ENCODE data around the gene F3. TPM values are rescaled to one million over a fixed set of nuclear protein-coding genes. Genes with fewer than 3 reads are reported as not detected.

Gene F3
- polyA plus RNA-seq, 2 donors: 28.7 to 39.1 TPM

GRCh38 chr1:94543001-94543400 lies 1.4 kb upstream of the F3 start:
- Histone ChIP-seq H3K27ac (ENCODE audit: low read depth in 2 of 2, low read length in 1 of 2) (peak overlapping the region in 1 of 2 donors; percentile 69), H3K36me3 (ENCODE audit: control insufficient read depth in 2 of 2, insufficient read depth in 2 of 2, low read length in 1 of 2) (no peaks in the 10 kb centered on the region), H3K27me3 (ENCODE audit: control insufficient read depth in 1 of 2, insufficient read depth in 2 of 2, low read length in 2 of 2) (no peaks in the 10 kb centered on the region), H3K4me3 (ENCODE audit: low read depth in 1 of 2, low read length in 2 of 2) (no peak overlapping the region), H3K4me1 (ENCODE audit: control insufficient read depth in 2 of 2, insufficient read depth in 2 of 2, low read length in 1 of 2) (peaks cover 6 to 9% of the 10 kb centered on the region in 2 donors), H3K9me3 (ENCODE audit: control insufficient read depth in 2 of 2, insufficient read depth in 1 of 2, low read depth in 1 of 2, low read length in 1 of 2) (no peaks in the 10 kb centered on the region)
- 10 to 11% methylated on average over 1 of the region's 1 CpG for WGBS, 2 donors

DNA sequence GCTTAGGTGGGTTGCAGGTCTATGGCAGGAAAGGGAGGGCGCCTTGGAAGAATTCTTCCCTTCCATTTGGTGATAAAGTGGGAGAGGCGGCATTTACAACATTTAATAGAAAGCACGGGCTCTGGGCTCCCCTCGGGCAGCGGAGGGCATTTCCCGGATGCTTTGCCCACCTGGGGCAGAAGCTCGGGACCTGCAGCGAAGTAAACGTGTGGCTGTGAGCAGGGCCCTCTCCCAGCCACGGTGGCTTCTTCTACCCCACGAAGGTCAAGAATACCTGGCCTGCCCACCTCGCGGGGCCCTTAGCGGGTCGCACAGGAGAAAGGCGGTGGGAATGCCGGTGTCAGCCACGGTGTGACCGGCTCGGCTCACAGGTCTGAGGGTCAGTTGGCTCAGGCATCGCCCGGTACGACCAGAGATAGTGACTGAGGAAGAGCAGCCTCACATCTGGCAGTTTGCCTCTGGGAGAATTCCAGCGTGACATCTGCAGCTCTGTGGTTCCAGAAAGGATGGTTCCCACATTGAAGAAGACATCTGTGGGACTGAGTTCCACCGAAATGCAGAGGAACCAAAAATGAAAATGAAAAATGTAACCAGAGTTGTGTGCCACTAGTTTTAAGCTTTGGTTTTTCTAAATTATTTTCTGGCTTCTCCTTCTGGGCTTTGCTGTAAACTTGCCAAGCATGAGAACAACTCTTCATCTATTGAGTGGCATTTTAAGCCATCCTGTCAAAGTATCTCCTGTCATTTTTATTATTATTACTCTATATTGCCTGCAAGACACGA lies 720 bp upstream of the F3 start:
- peak overlapping the region; percentile 69 to 91 for H3K27ac ChIP-seq (ENCODE audit: low read depth in 2 of 2, low read length in 1 of 2)
- WGBS, 2 donors: 3% methylated on average over 26 of the region's 26 CpGs
- H3K27me3 ChIP-seq (ENCODE audit: control insufficient read depth in 1 of 2, insufficient read depth in 2 of 2, low read length in 2 of 2): no peaks in the 10 kb centered on the region
- no peaks in the 10 kb centered on the region for H3K9me3 ChIP-seq (ENCODE audit: control insufficient read depth in 2 of 2, insufficient read depth in 1 of 2, low read depth in 1 of 2, low read length in 1 of 2)
- peak overlapping the region; percentile 49 to 56 for H3K4me3 ChIP-seq (ENCODE audit: low read depth in 1 of 2, low read length in 2 of 2)
- peaks cover 6 to 9% of the 10 kb centered on the region in 2 donors for H3K4me1 ChIP-seq (ENCODE audit: control insufficient read depth in 2 of 2, insufficient read depth in 2 of 2, low read length in 1 of 2)
- H3K36me3 ChIP-seq (ENCODE audit: control insufficient read depth in 2 of 2, insufficient read depth in 2 of 2, low read length in 1 of 2): no peaks in the 10 kb centered on the region

GRCh38 chr1:94540440-94541245 lies 916 bp downstream of the F3 start:
- H3K36me3 ChIP-seq (ENCODE audit: control insufficient read depth in 2 of 2, insufficient read depth in 2 of 2, low read length in 1 of 2): no peaks in the 10 kb centered on the region
- WGBS, 2 donors: 25 to 33% methylated on average over 23 of the region's 23 CpGs
- H3K9me3 ChIP-seq (ENCODE audit: control insufficient read depth in 2 of 2, insufficient read depth in 1 of 2, low read depth in 1 of 2, low read length in 1 of 2): no peaks in the 10 kb centered on the region
- peak overlapping the region; percentile 56 to 84 for H3K4me3 ChIP-seq (ENCODE audit: low read depth in 1 of 2, low read length in 2 of 2)
- H3K27me3 ChIP-seq (ENCODE audit: control insufficient read depth in 1 of 2, insufficient read depth in 2 of 2, low read length in 2 of 2): no peaks in the 10 kb centered on the region
- peaks cover 6 to 9% of the 10 kb centered on the region in 2 donors for H3K4me1 ChIP-seq (ENCODE audit: control insufficient read depth in 2 of 2, insufficient read depth in 2 of 2, low read length in 1 of 2)
- H3K27ac ChIP-seq (ENCODE audit: low read depth in 2 of 2, low read length in 1 of 2): peak overlapping the region; percentile 69

DNA sequence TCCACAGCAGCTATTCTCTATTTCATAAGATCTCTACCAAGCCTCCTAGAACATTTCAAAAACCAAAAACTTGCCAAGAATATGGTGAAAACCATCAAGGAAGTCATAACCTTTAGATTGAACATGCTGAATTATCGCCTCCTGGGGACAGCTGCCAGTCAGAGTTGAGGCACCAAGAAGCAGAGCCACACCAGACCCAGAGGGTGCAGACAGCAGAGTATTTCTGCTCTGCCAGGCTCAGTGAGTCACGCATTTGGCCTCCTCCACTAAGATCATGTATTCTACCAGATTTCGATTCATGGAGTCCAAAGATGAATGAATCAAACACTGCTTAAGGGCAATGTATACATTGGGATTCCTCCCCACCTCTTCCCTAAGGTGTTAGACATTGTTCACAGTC lies 2.1 kb downstream of the F3 start:
- H3K27me3 ChIP-seq (ENCODE audit: control insufficient read depth in 1 of 2, insufficient read depth in 2 of 2, low read length in 2 of 2): peaks cover 0 to under 1% of the 10 kb centered on the region in 2 donors
- WGBS, 2 donors: 41 to 58% methylated on average over 3 of the region's 3 CpGs
- H3K27ac ChIP-seq (ENCODE audit: low read depth in 2 of 2, low read length in 1 of 2): peak overlapping the region in 1 of 2 donors; percentile 6
- H3K36me3 ChIP-seq (ENCODE audit: control insufficient read depth in 2 of 2, insufficient read depth in 2 of 2, low read length in 1 of 2): no peaks in the 10 kb centered on the region
- H3K9me3 ChIP-seq (ENCODE audit: control insufficient read depth in 2 of 2, insufficient read depth in 1 of 2, low read depth in 1 of 2, low read length in 1 of 2): no peaks in the 10 kb centered on the region
- peaks cover 6 to 9% of the 10 kb centered on the region in 2 donors for H3K4me1 ChIP-seq (ENCODE audit: control insufficient read depth in 2 of 2, insufficient read depth in 2 of 2, low read length in 1 of 2)
- peak overlapping the region; percentile 18 to 56 for H3K4me3 ChIP-seq (ENCODE audit: low read depth in 1 of 2, low read length in 2 of 2)

DNA sequence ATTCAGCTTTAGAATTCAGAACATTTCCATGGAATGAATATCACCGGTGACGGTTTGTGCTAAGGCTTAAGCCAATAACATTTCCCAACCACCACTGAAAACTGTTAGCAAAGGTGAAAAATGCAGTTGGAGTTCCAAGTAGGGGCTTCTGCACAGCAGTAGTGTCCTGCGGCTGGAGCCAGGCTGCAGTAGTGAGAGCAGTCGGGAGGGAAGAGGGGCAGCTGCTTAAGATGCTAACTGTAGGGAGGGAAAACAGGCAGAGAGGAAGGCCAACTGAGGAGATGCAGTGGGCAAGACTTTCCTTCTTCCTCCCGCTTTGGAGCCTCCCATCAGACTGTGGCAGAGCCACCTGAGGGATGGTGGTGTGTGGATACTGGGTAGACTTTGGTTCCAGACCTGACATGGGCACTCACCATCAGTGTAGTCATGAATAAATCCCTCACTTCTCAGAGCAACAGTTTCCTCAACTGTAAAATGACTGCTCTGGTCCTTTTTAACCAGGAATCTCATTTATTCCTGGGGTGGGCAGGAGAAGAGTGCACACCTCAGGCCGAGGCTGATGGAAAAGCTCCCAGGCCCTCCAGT lies 3.2 kb downstream of the F3 start:
- H3K4me1 ChIP-seq (ENCODE audit: control insufficient read depth in 2 of 2, insufficient read depth in 2 of 2, low read length in 1 of 2): peaks cover 6 to 9% of the 10 kb centered on the region in 2 donors

GRCh38 chr1:94537254-94537653 lies 4.3 kb downstream of the F3 start:
- Histone ChIP-seq H3K4me1 (ENCODE audit: control insufficient read depth in 2 of 2, insufficient read depth in 2 of 2, low read length in 1 of 2) (peaks cover 5 to 9% of the 10 kb centered on the region in 2 donors), H3K27ac (ENCODE audit: low read depth in 2 of 2, low read length in 1 of 2) (no peak overlapping the region), H3K9me3 (ENCODE audit: control insufficient read depth in 2 of 2, insufficient read depth in 1 of 2, low read depth in 1 of 2, low read length in 1 of 2) (no peaks in the 10 kb centered on the region), H3K27me3 (ENCODE audit: control insufficient read depth in 1 of 2, insufficient read depth in 2 of 2, low read length in 2 of 2) (peaks cover 0 to 2% of the 10 kb centered on the region in 2 donors), H3K4me3 (ENCODE audit: low read depth in 1 of 2, low read length in 2 of 2) (no peak overlapping the region), H3K36me3 (ENCODE audit: control insufficient read depth in 2 of 2, insufficient read depth in 2 of 2, low read length in 1 of 2) (no peaks in the 10 kb centered on the region)
- WGBS, 2 donors: 71 to 76% methylated on average over 6 of the region's 6 CpGs

More for the DNA sequence above, 3.2 kb downstream of the F3 start:
- no peaks in the 10 kb centered on the region for H3K36me3 ChIP-seq (ENCODE audit: control insufficient read depth in 2 of 2, insufficient read depth in 2 of 2, low read length in 1 of 2)
- H3K27me3 ChIP-seq (ENCODE audit: control insufficient read depth in 1 of 2, insufficient read depth in 2 of 2, low read length in 2 of 2): peaks cover 0 to 2% of the 10 kb centered on the region in 2 donors
- H3K9me3 ChIP-seq (ENCODE audit: control insufficient read depth in 2 of 2, insufficient read depth in 1 of 2, low read depth in 1 of 2, low read length in 1 of 2): no peaks in the 10 kb centered on the region
- peak overlapping the region in 1 of 2 donors; percentile 44 for H3K27ac ChIP-seq (ENCODE audit: low read depth in 2 of 2, low read length in 1 of 2)
- peak overlapping the region in 1 of 2 donors; percentile 18 for H3K4me3 ChIP-seq (ENCODE audit: low read depth in 1 of 2, low read length in 2 of 2)
- WGBS, 2 donors: 76% methylated on average over 6 of the region's 6 CpGs

- Histone ChIP-seq H3K4me3 (ENCODE audit: low read depth in 1 of 2, low read length in 2 of 2) (no peak overlapping the region), H3K9me3 (ENCODE audit: control insufficient read depth in 2 of 2, insufficient read depth in 1 of 2, low read depth in 1 of 2, low read length in 1 of 2) (no peaks in the 10 kb centered on the region), H3K27me3 (ENCODE audit: control insufficient read depth in 1 of 2, insufficient read depth in 2 of 2, low read length in 2 of 2) (peaks cover 0 to 2% of the 10 kb centered on the region in 2 donors), H3K27ac (ENCODE audit: low read depth in 2 of 2, low read length in 1 of 2) (no peak overlapping the region), H3K36me3 (ENCODE audit: control insufficient read depth in 2 of 2, insufficient read depth in 2 of 2, low read length in 1 of 2) (no peaks in the 10 kb centered on the region), H3K4me1 (ENCODE audit: control insufficient read depth in 2 of 2, insufficient read depth in 2 of 2, low read length in 1 of 2) (peaks cover 0 to 3% of the 10 kb centered on the region in 2 donors)
- WGBS, 2 donors: 79 to 87% methylated on average over 9 of the region's 9 CpGs
Measured at GRCh38 chr1:94535879-94536278, 5.7 kb downstream of the F3 start.

- Histone ChIP-seq H3K4me3 (ENCODE audit: low read depth in 1 of 2, low read length in 2 of 2) (no peak overlapping the region), H3K4me1 (ENCODE audit: control insufficient read depth in 2 of 2, insufficient read depth in 2 of 2, low read length in 1 of 2) (no peaks in the 10 kb centered on the region), H3K36me3 (ENCODE audit: control insufficient read depth in 2 of 2, insufficient read depth in 2 of 2, low read length in 1 of 2) (no peaks in the 10 kb centered on the region), H3K9me3 (ENCODE audit: control insufficient read depth in 2 of 2, insufficient read depth in 1 of 2, low read depth in 1 of 2, low read length in 1 of 2) (no peaks in the 10 kb centered on the region), H3K27ac (ENCODE audit: low read depth in 2 of 2, low read length in 1 of 2) (no peak overlapping the region), H3K27me3 (ENCODE audit: control insufficient read depth in 1 of 2, insufficient read depth in 2 of 2, low read length in 2 of 2) (peaks cover 0 to 2% of the 10 kb centered on the region in 2 donors)
- 84 to 91% methylated on average over 5 of the region's 5 CpGs for WGBS, 2 donors
Measured at GRCh38 chr1:94535095-94535494, 6.5 kb downstream of the F3 start.

DNA sequence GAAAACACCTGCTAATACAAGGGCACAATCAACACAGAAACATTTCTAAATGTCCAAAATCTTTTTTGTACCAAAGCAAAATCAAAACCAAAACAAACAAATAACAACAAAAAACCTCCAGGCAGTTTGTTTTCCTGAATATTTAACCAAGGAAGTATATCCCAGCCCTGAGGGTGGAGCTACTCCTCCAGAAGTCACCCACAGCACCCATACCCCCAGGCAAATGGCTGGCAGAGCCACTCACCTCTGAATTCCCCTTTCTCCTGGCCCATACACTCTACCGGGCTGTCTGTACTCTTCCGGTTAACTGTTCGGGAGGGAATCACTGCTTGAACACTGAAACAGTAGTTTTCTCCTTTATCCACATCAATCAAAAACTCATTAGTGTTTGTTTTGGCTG lies 9.5 kb downstream of the F3 start:
- Histone ChIP-seq H3K9me3 (ENCODE audit: control insufficient read depth in 2 of 2, insufficient read depth in 1 of 2, low read depth in 1 of 2, low read length in 1 of 2) (no peaks in the 10 kb centered on the region), H3K4me1 (ENCODE audit: control insufficient read depth in 2 of 2, insufficient read depth in 2 of 2, low read length in 1 of 2) (peaks cover 0 to 2% of the 10 kb centered on the region in 2 donors), H3K27ac (ENCODE audit: low read depth in 2 of 2, low read length in 1 of 2) (no peak overlapping the region), H3K27me3 (ENCODE audit: control insufficient read depth in 1 of 2, insufficient read depth in 2 of 2, low read length in 2 of 2) (peaks cover 0 to 2% of the 10 kb centered on the region in 2 donors), H3K4me3 (ENCODE audit: low read depth in 1 of 2, low read length in 2 of 2) (no peak overlapping the region), H3K36me3 (ENCODE audit: control insufficient read depth in 2 of 2, insufficient read depth in 2 of 2, low read length in 1 of 2) (no peaks in the 10 kb centered on the region)
- 64 to 72% methylated on average over 3 of the region's 3 CpGs for WGBS, 2 donors

Data from esophagus (tissue), 2 donors.